ENCODE results near the gene ASCC3. TPM values are rescaled to one million over a fixed set of nuclear protein-coding genes. Genes with fewer than 3 reads are reported as not detected.

Gene ASCC3
- total and polyA plus RNA-seq, 2 donors (not counting 3 experiments of a cell fraction or from before 2014, with no cell fraction given), result 15.7 to 57.2 TPM

DNA sequence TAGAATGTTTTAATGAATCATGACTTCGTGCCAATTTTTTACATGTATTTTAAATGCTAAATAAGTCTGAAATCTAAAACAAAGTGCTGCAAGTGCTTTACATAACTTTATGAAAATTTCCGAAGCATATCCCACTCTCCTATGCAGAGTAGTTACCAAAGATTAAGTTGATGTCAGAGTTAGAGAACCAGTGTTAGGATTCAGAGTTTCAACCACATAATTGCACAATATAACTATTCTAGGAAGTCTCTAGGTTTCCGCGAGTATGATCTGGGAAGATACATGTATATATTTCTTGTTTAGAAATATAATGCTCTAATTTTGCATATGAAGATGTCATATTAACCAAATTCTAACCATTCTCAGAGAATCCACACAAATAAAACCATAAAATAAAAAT lies 74.8 kb downstream of the ASCC3 start:
- H3K36me3 ChIP-seq (ENCODE audit: control insufficient read depth in 2 of 2, extremely low read depth in 1 of 2, insufficient read depth in 2 of 2, low read length in 2 of 2), result no peaks in the 10 kb centered on the region
- no peaks in the 10 kb centered on the region for H3K9me1 ChIP-seq (replicated peaks; ENCODE audit: control insufficient read depth, extremely low read depth, insufficient read depth, low read length)
- H3K27me3 ChIP-seq (ENCODE audit: control insufficient read depth in 2 of 2, insufficient read depth in 2 of 2, low read length in 2 of 2), result no peaks in the 10 kb centered on the region
- peaks cover 2% of the 10 kb centered on the region for H4K20me1 ChIP-seq (replicated peaks; ENCODE audit: control insufficient read depth, extremely low read depth, insufficient read depth, low read length)
- FAIRE-seq (no peak), DNase-seq (ENCODE audit: low read depth, low spot score) (no peak)
- no peaks in the 10 kb centered on the region for H3K9me3 ChIP-seq (replicated peaks; ENCODE audit: control insufficient read depth, insufficient read depth, low read length)
- BruUV-seq (replicated peaks), result no TSS peak
- dilution Hi-C loops (cut with MboI; ENCODE audit: extremely low pct_ligation_motif_present, low sequenced_read_pairs), result no loop called here
- no peak overlapping the region for H2AFZ ChIP-seq (ENCODE audit: low read depth, low read length)
- H3K4me1 ChIP-seq (ENCODE audit: control insufficient read depth, extremely low read depth, insufficient read depth, low read length), result no peaks in the 10 kb centered on the region
- no peak overlapping the region for H3K4me3 ChIP-seq (replicated peaks in 1 of 3; ENCODE audit: insufficient read depth in 1 of 3, low read depth in 1 of 3, low read length in 3 of 3)
- no peak overlapping the region for H3K9ac ChIP-seq (replicated peaks; ENCODE audit: extremely low read depth, insufficient read depth, low read length)
- TF ChIP-seq MYC (IDR thresholded peaks at IDR 0.05; ENCODE audit: low read depth, low read length), result no peak
- TF ChIP-seq MAX (IDR thresholded peaks at IDR 0.05; ENCODE audit: insufficient read depth, insufficient read length), result no peak
- TF ChIP-seq POLR2A (IDR thresholded peaks at IDR 0.05; ENCODE audit: low read depth, low read length), result no peak
- ChIA-PET POLR2A (no interaction called here), CTCF (no interaction called here)
- H3K79me2 ChIP-seq (ENCODE audit: control insufficient read depth, insufficient read depth, low read length), result peaks cover 32% of the 10 kb centered on the region
- H3K4me2 ChIP-seq (ENCODE audit: insufficient read depth, low read length), result no peak overlapping the region
- H3K27ac ChIP-seq (ENCODE audit: insufficient read depth, low read depth, low read length), result no peak overlapping the region
- intact Hi-C loops (cut with micrococcal nuclease), result no loop called here

DNA sequence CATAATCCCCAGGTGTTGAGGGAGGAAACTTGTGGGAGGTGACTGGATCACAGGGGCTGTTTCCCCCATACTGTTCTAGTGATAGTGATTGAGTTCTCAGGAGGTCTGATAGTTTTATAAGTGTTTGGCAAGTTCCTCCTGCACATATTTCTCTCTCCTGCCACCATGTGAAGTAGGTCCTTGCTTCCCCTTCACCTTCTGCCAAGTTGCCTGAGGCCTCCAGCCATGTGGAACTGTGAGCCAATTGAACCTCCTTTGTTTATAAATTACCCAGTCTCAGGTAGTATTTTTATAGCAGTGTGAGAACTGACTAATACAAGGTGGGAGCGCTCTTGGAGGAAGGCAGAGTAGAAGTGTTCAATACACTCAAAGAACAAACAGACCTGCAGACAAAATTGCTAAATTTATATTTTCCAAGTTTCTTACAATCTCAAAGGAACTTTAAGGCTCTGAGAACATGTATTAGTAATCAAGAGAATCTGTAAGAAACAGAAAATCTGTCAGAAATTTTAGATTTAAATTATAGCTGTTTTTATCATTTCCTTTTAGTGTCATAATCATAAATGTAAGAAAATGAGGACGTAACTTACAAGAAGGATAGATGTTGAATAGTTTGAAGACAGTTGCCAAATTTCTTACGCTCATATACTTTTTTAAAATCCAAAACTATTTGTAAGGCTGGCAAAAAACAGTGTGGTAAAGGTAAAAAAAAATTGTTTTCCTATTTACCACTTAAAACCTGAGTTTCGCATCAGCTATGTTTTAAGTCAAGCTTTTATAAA lies 77.7 kb downstream of the ASCC3 start:
- BruUV-seq (replicated peaks), result no TSS peak
- Histone ChIP-seq H3K27ac (ENCODE audit: insufficient read depth, low read depth, low read length) (no peak overlapping the region), H3K36me3 (ENCODE audit: control insufficient read depth in 2 of 2, extremely low read depth in 1 of 2, insufficient read depth in 2 of 2, low read length in 2 of 2) (no peaks in the 10 kb centered on the region), H3K79me2 (ENCODE audit: control insufficient read depth, insufficient read depth, low read length) (peaks cover 17% of the 10 kb centered on the region), H3K4me2 (ENCODE audit: insufficient read depth, low read length) (no peak overlapping the region), H3K4me3 (replicated peaks in 1 of 3; ENCODE audit: insufficient read depth in 1 of 3, low read depth in 1 of 3, low read length in 3 of 3) (no peak overlapping the region), H3K9ac (replicated peaks; ENCODE audit: extremely low read depth, insufficient read depth, low read length) (no peak overlapping the region), H2AFZ (ENCODE audit: low read depth, low read length) (no peak overlapping the region), H4K20me1 (replicated peaks; ENCODE audit: control insufficient read depth, extremely low read depth, insufficient read depth, low read length) (peaks cover 2% of the 10 kb centered on the region), H3K9me3 (replicated peaks; ENCODE audit: control insufficient read depth, insufficient read depth, low read length) (no peaks in the 10 kb centered on the region), H3K4me1 (ENCODE audit: control insufficient read depth, extremely low read depth, insufficient read depth, low read length) (no peaks in the 10 kb centered on the region), H3K27me3 (ENCODE audit: control insufficient read depth in 2 of 2, insufficient read depth in 2 of 2, low read length in 2 of 2) (no peaks in the 10 kb centered on the region), H3K9me1 (replicated peaks; ENCODE audit: control insufficient read depth, extremely low read depth, insufficient read depth, low read length) (no peaks in the 10 kb centered on the region)
- DNase-seq (ENCODE audit: low read depth, low spot score), result no peak
- no peak for TF ChIP-seq MYC (IDR thresholded peaks at IDR 0.05; ENCODE audit: low read depth, low read length)
- TF ChIP-seq POLR2AphosphoS5 (IDR thresholded peaks at IDR 0.05; ENCODE audit: insufficient read depth, low read depth, low read length), result no peak
- TF ChIP-seq POLR2A (IDR thresholded peaks at IDR 0.05; ENCODE audit: low read depth, low read length), result no peak
- no peak for TF ChIP-seq FOS (IDR thresholded peaks at IDR 0.05; ENCODE audit: borderline replicate concordance, insufficient read depth, low read length)
- TF ChIP-seq, protein P1, sequence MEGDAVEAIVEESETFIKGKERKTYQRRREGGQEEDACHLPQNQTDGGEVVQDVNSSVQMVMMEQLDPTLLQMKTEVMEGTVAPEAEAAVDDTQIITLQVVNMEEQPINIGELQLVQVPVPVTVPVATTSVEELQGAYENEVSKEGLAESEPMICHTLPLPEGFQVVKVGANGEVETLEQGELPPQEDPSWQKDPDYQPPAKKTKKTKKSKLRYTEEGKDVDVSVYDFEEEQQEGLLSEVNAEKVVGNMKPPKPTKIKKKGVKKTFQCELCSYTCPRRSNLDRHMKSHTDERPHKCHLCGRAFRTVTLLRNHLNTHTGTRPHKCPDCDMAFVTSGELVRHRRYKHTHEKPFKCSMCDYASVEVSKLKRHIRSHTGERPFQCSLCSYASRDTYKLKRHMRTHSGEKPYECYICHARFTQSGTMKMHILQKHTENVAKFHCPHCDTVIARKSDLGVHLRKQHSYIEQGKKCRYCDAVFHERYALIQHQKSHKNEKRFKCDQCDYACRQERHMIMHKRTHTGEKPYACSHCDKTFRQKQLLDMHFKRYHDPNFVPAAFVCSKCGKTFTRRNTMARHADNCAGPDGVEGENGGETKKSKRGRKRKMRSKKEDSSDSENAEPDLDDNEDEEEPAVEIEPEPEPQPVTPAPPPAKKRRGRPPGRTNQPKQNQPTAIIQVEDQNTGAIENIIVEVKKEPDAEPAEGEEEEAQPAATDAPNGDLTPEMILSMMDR (IDR thresholded peaks at IDR 0.05; ENCODE audit: extremely low read depth in 1 of 2, insufficient read depth in 1 of 2, low read depth in 1 of 2, low read length in 2 of 2), result no peak
- dilution Hi-C loops (cut with MboI; ENCODE audit: extremely low pct_ligation_motif_present, low sequenced_read_pairs), result no loop called here
- FAIRE-seq, result no peak
- intact Hi-C loops (cut with micrococcal nuclease), result no loop called here
- ChIA-PET CTCF (no interaction called here), POLR2A (no interaction called here)
